Sigmoid colon (tissue), 7 donors: Measurements from ENCODE around the gene TRIO. TPM values are rescaled to one million over a fixed set of nuclear protein-coding genes. Genes with fewer than 3 reads are reported as not detected.

Source experiments
- DNase-seq: peaks from one replicate; pipeline ENCODE4 v3.0.0-alpha.2; 2019
- H3K27ac ChIP-seq, 4 donors: fragments of 200-600 bp; sonication (generic); one replicate each; pipeline ENCODE4 v1.5.1; 2016 to 2019; ENCODE audit warnings: mild to moderate bottlenecking in 1 of 4
- H3K27me3 ChIP-seq, 3 donors: fragments of 200-600 bp; sonication (generic); one replicate each; pipeline ENCODE4 v1.5.1; 2019; ENCODE audit warnings: mild to moderate bottlenecking in 1 of 3
- H3K36me3 ChIP-seq, 4 donors: fragments of 200-600 bp; sonication (generic); one replicate each; pipeline ENCODE4 v1.5.1; 2016 to 2019
- H3K4me1 ChIP-seq, 4 donors: fragments of 200-600 bp; sonication (generic); one replicate each; pipeline ENCODE4 v1.5.1; 2017 to 2019
- H3K4me3 ChIP-seq, 4 donors: fragments of 200-600 bp; sonication (generic); one replicate each; pipeline ENCODE4 v1.5.1; 2017 to 2019; ENCODE audit warnings: mild to moderate bottlenecking in 2 of 4, moderate library complexity in 1 of 4
- H3K9me3 ChIP-seq, 4 donors: fragments of 200-600 bp in 3 of 4; sonication (generic) in 3 of 4; one replicate each; pipeline versions ENCODE4 v1.5.1 to v1.6.1; 2013 to 2019
- CTCF ChIP-seq, 4 experiments: fragments of 450-650 bp in 3 of 4; fragments of 200-600 bp in 1 of 4; IDR thresholded peaks; one replicate each; pipeline ENCODE4 v1.5.1; 2016 to 2019; ENCODE audit warnings: antibody characterized with exemption in 4 of 4, mild to moderate bottlenecking in 3 of 4, moderate library complexity in 2 of 4
- EP300 ChIP-seq, 4 donors: sonication (generic); formaldehyde crosslinking; IDR thresholded peaks; one replicate each; pipeline ENCODE4 v1.6.1; 2017; ENCODE audit warnings: antibody characterized with exemption in 4 of 4
- POLR2A ChIP-seq, 2 donors: fragments of 450-650 bp; IDR thresholded peaks; one replicate each; pipeline ENCODE4 v1.6.1; 2016; ENCODE audit warnings: antibody characterized with exemption in 2 of 2, mild to moderate bottlenecking in 2 of 2, moderate library complexity in 2 of 2
- POLR2AphosphoS5 ChIP-seq, 4 donors: sonication (generic); formaldehyde crosslinking; IDR thresholded peaks; one replicate each; pipeline ENCODE4 v1.6.1; 2017; ENCODE audit warnings: antibody characterized with exemption in 4 of 4
- WGBS, 2 donors: extraction: QIAGEN DNeasy Blood & Tissue Kit; methylation state at CpG; one replicate each; pipeline ENCODE4 v1.1.7; 2013; 5-methylcytosine and 5-hydroxymethylcytosine counted together
- intact Hi-C: fragments of 100-400 bp; cut with DNase I; formaldehyde crosslinking; loops from one replicate; pipeline ENCODE4 v1.15.1; 2023
- polyA plus RNA-seq, 3 donors: library from polyadenylated mRNA; stranded (reverse); fragments of 200-250 nt; gene quantifications; one replicate each; pipeline ENCODE4 v1.2.3, GENCODE V29; 2013
- total RNA-seq, 4 donors: library from RNA; depleted of rRNA; stranded (reverse); fragments of >200 nt; gene quantifications; one replicate each; pipeline ENCODE4 v1.1.0, GENCODE V29; 2016
- donor health status: healthy with polysubstance abuse.
- donor health status: Bipolar disorder and iron deficiency.
- donor health status: healthy.

TRIO gene
- total and polyA plus RNA-seq, 7 donors: 34.8 to 300 (median 119) TPM

- H3K4me1 ChIP-seq: peaks cover 0 to 8% (median 0%) of the 10 kb centered on the region in 4 donors
- no peak overlapping the region for H3K27ac ChIP-seq
- no peak for DNase-seq
- TF ChIP-seq POLR2AphosphoS5 (IDR thresholded peaks at IDR 0.05): no peak
- no peak for TF ChIP-seq CTCF (IDR thresholded peaks at IDR 0.05)
- TF ChIP-seq EP300 (IDR thresholded peaks at IDR 0.05): no peak
- no peak for TF ChIP-seq POLR2A (IDR thresholded peaks at IDR 0.05)
- no peaks in the 10 kb centered on the region for H3K27me3 ChIP-seq
- no peak overlapping the region for H3K4me3 ChIP-seq
- WGBS, 2 donors: 71 to 83% methylated on average over 5 of the region's 5 CpGs
- H3K9me3 ChIP-seq: no peaks in the 10 kb centered on the region
- intact Hi-C loops: no loop called here
- H3K36me3 ChIP-seq: peaks cover under 1 to 73% (median 29%) of the 10 kb centered on the region in 4 donors
Measured at GRCh38 chr5:14467886-14468285, 324.7 kb downstream of the TRIO start.

GRCh38 chr5:14469551-14470377, 326.6 kb downstream of the TRIO start:
- no peak for TF ChIP-seq POLR2AphosphoS5 (IDR thresholded peaks at IDR 0.05)
- TF ChIP-seq CTCF (IDR thresholded peaks at IDR 0.05): no peak
- no peak for TF ChIP-seq POLR2A (IDR thresholded peaks at IDR 0.05)
- TF ChIP-seq EP300 (IDR thresholded peaks at IDR 0.05): no peak
- no peak overlapping the region for H3K27ac ChIP-seq
- H3K9me3 ChIP-seq: no peaks in the 10 kb centered on the region
- H3K27me3 ChIP-seq: no peaks in the 10 kb centered on the region
- intact Hi-C loops: no loop called here
- no peak overlapping the region for H3K4me3 ChIP-seq
- DNase-seq: no peak
- H3K4me1 ChIP-seq: no peaks in the 10 kb centered on the region
- H3K36me3 ChIP-seq: peaks cover 9 to 78% (median 34%) of the 10 kb centered on the region in 4 donors
- WGBS, 2 donors: 89 to 92% methylated on average over 10 of the region's 10 CpGs

DNA sequence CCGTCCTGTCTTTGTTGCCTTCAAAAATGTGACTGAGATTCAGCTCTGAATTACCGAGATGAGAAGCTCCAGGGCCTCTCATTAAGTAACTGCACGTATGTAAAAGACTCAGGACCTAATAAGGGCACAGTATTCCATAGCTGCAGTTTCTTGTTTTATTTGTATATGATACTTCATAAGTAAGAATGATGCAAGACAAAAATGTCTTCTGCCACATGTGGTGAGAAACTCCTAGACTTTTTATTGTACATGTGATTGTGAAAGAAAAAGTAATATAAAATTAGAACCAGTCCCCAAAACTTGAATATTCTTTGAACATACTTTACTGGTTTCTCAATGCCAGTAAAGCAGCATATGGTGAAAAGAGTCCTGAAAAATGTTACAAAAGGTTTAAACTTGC, 328.4 kb downstream of the TRIO start:
- no peak for DNase-seq
- Histone ChIP-seq H3K27me3 (no peaks in the 10 kb centered on the region), H3K36me3 (peaks cover 25 to 83% (median 36%) of the 10 kb centered on the region in 4 donors), H3K4me3 (no peak overlapping the region), H3K4me1 (no peaks in the 10 kb centered on the region), H3K27ac (no peak overlapping the region), H3K9me3 (no peaks in the 10 kb centered on the region)
- intact Hi-C loops: no loop called here
- TF ChIP-seq CTCF (IDR thresholded peaks at IDR 0.05) (no peak), POLR2AphosphoS5 (IDR thresholded peaks at IDR 0.05) (no peak), POLR2A (IDR thresholded peaks at IDR 0.05) (no peak), EP300 (IDR thresholded peaks at IDR 0.05) (no peak)
- 93 to 94% methylated on average over 3 of the region's 3 CpGs for WGBS, 2 donors

GRCh38 chr5:14472986-14473567, 329.9 kb downstream of the TRIO start:
- Histone ChIP-seq H3K36me3 (peaks cover 27 to 83% (median 41%) of the 10 kb centered on the region in 4 donors), H3K4me1 (no peaks in the 10 kb centered on the region)
- no peak for DNase-seq

More at GRCh38 chr5:14472986-14473567, 329.9 kb downstream of the TRIO start:
- Histone ChIP-seq H3K9me3 (no peaks in the 10 kb centered on the region), H3K27ac (no peak overlapping the region), H3K4me3 (no peak overlapping the region), H3K27me3 (no peaks in the 10 kb centered on the region)
- intact Hi-C loops: no loop called here
- 90 to 93% methylated on average over 3 of the region's 3 CpGs for WGBS, 2 donors
- TF ChIP-seq POLR2A (IDR thresholded peaks at IDR 0.05): no peak
- TF ChIP-seq CTCF (IDR thresholded peaks at IDR 0.05): no peak
- no peak for TF ChIP-seq EP300 (IDR thresholded peaks at IDR 0.05)
